Caki2 (cell line): Measurements from ENCODE around the gene LETMD1. TPM values are rescaled to one million over a fixed set of nuclear protein-coding genes. Genes with fewer than 3 reads are reported as not detected.

Source experiments
- DNase-seq: peaks from one replicate; pipeline ENCODE4 v3.0.0-alpha.2; 2015; ENCODE audit warnings: low read depth
- in situ Hi-C: cut with HindIII; loops from 2 replicates; pipeline ENCODE4 v1.10.0; 2016; ENCODE audit warnings: low sequenced_read_pairs, low pct_unique_long_range_greater_than_20kb, mixed read lengths
- total RNA-seq: library from RNA; depleted of rRNA; stranded (reverse); fragments of >200 nt; shearing (Covaris generic); gene quantifications from 2 replicates; pipeline ENCODE4 v1.2.3, GENCODE V29; 2014; ENCODE audit warnings: low replicate concordance

The LETMD1 gene
- total RNA-seq, 1 experiment from 2014 or later: 67.4 TPM

GRCh38 chr12:51023625-51024382 is 24.3 kb upstream of the LETMD1 start:
- DNase-seq: no peak
- in situ Hi-C loops: no loop called here

DNA sequence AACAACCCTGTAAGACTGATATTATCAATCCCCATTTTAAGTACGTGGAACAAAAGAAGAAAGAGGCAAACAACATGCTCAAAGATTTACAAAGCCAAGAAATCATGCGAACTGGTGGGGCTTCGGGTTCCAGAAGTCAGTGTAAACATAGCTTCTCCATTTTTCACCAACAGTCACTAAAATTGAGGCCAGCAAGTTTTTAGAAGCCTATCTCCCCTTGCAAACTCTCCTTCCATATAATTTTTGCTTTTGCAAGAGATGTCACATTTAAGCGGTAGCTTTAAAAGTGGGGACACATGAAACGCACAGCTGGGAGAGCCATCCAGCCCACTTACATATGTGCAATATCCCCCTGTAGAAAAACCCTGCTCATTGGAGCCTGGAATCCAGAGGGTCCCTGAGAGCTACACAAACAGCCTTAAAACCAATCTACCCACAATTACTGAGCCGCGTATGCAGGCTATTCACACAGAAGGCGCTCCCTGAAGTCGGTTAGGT is 22.7 kb upstream of the LETMD1 start:
- no peak for DNase-seq
- in situ Hi-C loops: no loop called here

DNA sequence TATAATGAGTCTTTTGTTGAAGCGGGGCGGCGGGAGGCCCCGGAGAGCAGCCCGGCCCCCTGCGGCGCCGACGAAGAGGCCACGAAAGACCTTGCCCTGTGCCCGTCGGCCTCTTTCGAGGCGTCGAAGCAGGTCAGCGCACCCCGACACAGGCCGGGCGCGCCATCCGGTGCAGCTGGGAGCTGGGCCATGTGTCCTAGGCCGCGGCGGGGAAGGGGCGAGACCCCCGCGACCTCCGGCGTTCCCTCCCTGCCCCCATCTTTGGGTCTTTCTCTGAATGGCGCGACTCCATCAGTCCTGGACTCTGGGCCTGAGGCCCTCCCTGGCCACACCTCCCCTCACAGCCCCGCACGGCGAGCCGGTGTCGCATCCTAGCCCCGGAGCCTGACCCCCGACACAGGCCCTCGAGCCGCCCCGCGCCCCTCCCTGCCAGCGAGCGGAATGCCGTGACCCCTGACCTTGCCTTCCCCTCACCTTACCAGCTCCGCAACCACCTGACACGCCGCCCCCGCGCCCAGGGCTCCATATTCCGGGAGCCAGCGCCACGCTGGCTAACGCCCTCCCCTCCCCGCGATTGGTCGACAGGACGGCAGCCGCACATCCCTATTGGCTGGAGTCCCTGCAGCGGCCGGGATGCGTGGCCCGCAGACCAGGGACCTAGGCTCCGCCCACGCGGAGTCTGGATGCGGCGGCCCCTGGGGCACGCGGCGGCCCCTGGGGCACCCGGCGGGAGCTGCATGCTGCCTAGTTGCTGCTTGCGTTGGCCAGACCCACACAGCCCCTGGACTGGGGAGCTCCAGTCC is 22.1 kb upstream of the LETMD1 start, which contains the start of gene SLC11A2:
Gene SLC11A2 (minus strand): TSS at position 549 of the 803 bp plus-strand sequence. CDS start 15,656 bp downstream, outside the sequence.
- peak; percentile 97 for DNase-seq
- in situ Hi-C loops: no loop called here

DNA sequence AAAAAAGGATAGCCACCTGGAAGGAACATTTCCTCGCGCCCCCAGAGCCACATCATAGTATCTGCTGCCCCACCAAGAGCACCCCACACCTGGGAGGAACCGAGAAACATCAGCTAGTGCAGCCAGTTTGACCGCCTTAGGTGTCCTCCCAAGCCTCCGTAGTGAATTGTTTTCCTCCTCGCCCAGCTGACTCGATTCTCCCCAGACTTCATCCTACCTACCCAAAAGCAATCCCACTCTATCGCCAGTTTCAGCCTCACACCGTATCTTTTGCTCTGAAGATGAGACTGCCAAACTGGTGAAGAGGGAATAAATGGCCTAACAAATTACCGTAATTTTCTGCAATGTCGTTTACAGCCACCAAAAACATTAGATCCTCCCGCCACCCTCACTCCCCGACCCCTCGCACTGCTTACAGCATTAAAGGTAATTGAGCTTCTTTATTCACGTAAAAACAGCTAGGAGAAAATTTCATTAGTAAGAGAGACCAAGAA is 20.7 kb upstream of the LETMD1 start:
- in situ Hi-C loops: no loop called here

DNA sequence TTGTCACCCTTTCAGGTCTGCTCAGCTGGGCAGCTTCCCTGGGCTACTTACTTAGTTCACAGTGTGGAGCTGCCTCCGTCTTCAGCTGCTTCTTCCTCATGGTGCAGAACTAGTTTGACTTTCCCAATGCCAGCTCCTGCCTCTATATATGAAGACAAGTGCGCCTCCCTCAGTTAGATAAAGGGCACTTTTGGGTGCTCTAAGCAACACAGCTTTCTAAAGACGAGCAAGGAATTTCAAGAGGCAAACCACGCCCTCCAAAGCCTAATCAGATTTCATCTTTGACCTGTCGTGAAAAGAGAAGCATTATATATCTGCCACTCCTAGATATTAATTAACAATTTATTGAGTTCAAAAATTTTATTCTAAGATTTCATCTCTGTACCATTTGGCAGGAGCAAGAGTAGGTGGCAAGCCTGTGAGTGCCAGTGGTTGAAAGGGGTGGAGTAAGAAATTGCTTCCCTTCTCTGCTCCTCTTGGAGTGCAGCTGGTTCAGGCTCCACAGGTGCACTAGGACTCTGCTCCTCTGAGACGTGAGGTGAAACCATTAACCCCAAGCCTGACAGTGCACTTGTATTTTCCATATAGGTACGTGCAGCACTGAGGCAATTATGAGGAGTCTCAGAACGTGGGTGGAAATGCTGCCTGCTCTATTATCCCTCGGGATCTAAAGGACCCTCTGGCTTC is 19.9 kb upstream of the LETMD1 start:
- peak; percentile 52 for DNase-seq
- in situ Hi-C loops: no loop called here

More for the DNA sequence above, 20.7 kb upstream of the LETMD1 start:
- no peak for DNase-seq

GRCh38 chr12:51028813-51029150 is 19.3 kb upstream of the LETMD1 start:
- DNase-seq: no peak
- in situ Hi-C loops: no loop called here

GRCh38 chr12:51033048-51033447 is 15.1 kb upstream of the LETMD1 start:
- in situ Hi-C loops: no loop called here
- DNase-seq: no peak

GRCh38 chr12:51033457-51034089 is 14.6 kb upstream of the LETMD1 start:
- in situ Hi-C loops: no loop called here
- no peak for DNase-seq

DNA sequence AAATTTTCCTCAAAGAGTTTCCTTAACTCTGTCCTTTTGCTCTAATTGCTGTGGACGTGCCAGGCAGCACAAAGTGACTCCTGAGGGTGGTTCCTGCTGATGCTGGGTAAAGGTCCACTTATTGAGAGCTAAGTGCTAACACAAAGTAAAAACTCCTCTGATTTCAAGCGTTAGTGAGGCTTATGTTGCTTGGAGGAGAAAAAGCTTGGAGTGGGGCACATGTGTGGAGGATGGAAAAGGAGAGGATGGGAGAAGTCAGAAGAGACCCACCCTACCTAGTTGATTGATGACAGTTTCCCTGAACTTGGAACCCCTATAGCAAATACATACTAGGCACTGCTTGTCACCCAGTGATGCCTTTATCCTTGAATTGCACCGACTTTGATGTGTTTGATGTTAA is 11.8 kb upstream of the LETMD1 start:
- no peak for DNase-seq
- in situ Hi-C loops: no loop called here

DNA sequence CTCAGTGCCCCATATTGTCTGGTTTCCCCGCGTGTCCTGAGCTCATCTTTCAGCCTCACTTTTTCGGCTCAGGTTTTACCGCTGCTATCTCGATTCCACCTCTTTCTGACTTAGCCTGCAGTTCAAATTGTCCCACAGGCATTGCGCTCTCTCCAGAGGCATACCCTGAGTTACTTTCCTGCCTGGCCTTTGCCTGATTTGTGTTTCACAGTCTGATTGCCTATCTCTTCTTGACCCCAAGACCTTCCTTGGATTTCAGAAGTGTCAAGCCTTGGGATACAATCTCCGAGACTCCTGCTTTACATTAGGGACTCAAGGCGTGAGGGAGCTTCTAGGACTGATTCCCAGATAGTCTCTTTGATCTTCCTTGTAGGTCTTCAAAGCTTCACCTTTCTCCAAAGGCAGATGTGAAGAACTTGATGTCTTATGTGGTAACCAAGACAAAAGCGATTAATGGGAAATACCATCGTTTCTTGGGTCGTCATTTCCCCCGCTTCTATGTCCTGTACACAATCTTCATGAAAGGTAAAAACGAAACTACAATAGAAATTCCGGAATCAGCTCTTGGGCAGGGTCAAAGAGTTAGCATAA is 629 bp downstream of the LETMD1 start:
- in situ Hi-C loops: no loop called here
- DNase-seq: no peak

GRCh38 chr12:51049525-51049924 is 1.4 kb downstream of the LETMD1 start:
- DNase-seq: no peak
- in situ Hi-C loops: no loop called here

DNA sequence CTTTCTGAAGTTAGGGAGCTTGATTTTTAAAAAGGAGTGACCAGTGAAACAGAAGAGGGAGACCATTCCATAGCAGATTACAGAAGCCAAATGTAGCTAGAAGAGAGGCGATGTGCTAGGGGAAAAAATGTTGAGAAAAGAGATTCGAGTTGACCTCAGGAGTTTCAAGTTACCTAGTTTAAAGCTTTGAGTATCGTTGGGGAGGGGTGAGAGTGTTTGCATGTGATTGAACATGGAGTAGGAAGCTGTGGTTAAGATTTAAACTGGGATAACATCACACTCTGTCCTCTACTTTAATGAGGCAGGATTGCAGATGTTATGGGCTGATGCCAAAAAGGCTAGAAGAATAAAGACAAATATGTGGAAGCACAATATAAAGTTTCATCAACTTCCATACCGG is 3.7 kb downstream of the LETMD1 start:
- in situ Hi-C loops: no loop called here
- DNase-seq: no peak

GRCh38 chr12:51055060-51055459 is 6.9 kb downstream of the LETMD1 start:
- in situ Hi-C loops: no loop called here
- no peak for DNase-seq

DNA sequence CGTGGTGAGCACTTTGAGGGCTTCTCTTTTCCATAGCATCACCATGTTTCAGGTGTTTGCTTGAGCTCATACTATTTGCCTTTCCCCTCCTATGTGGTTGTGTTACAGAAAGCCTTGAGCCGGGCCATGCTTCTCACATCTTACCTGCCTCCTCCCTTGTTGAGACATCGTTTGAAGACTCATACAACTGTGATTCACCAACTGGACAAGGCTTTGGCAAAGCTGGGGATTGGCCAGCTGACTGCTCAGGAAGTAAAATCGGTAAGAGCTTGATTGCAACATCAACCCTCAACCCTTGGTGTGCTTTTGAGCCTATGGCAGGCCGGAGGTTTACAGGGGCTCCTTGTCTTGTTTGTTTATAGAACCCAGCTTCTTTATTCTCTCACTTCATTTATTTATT is 8.1 kb downstream of the LETMD1 start:
- no peak for DNase-seq

DNA sequence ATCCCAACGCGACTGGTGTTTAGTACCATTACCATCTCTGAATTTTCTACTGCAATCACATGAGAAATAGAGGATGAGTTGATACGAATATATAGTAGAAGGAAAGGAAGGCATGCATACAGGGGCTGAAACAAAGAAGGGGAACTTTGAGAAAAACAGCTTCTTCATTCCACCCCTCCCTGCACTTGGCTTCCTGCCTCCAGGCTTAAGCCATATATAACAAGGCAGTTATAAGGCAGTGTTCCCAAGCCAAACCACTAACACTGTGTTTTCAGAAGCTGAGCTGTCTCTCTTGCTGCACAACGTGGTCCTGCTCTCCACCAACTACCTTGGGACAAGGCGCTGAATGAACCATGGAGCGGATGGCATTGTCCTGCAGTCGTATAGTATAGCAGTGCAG is 11.0 kb downstream of the LETMD1 start:
- no peak for DNase-seq
- in situ Hi-C loops: no loop called here

More for the DNA sequence above, 8.1 kb downstream of the LETMD1 start:
- in situ Hi-C loops: no loop called here

GRCh38 chr12:51062631-51063397 is 14.7 kb downstream of the LETMD1 start:
- in situ Hi-C loops: no loop called here
- DNase-seq: no peak

DNA sequence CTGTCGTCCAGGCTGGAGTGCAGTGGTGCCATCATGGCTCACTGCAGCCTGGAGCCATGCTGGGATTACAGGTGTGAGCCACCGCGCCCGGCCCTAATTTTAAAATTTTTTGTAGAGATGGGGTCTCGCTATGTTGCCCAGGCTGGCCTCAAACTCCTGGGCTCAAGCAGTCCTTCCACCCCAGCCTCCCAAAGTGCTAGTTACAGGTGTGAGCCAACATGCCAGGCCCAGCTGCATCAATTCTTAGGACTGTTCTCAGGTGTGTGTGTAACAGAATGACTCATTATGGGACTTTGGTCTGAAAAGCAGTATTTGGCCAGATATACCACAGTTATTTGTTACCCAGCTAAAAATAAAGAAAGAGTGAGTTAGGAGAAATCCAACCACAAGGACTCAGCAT is 17.4 kb downstream of the LETMD1 start:
- in situ Hi-C loops: no loop called here
- DNase-seq: no peak
